HL-60 (cell line): Measurements from ENCODE around the gene PARL.

Experiments used
- POLR2AphosphoS5 ChIP-seq: IDR thresholded peaks from 2 replicates; pipeline ENCODE4 v1.6.1; 2012; ENCODE audit warnings: low read depth
- TF ChIP-seq, protein P1 (sequence below): IDR thresholded peaks from one replicate; pipeline ENCODE4 v1.5.1; 2011; ENCODE audit warnings: low read length, control low read depth, inconsistent platforms; ENCODE audit not compliant: insufficient read depth

DNA sequence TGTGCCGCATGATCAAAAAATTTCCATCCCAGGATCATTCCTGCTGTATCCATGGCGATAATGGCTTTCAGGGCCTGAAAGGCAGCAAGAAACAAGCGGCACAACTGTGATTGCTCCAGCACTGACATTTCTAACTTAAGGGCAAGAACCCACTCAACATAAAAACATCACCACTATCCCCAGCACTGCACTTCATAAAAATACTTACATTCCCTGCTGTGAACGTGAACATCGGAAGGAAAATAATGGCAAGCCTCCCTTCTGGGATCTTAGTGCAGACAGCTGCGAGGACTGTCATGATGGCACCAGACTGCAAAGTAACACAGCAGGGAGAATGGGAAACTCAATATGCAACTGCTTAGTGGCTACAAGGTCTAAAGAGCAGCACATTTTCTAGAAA lies 51.2 kb downstream of the PARL start:
- TF ChIP-seq, protein P1, sequence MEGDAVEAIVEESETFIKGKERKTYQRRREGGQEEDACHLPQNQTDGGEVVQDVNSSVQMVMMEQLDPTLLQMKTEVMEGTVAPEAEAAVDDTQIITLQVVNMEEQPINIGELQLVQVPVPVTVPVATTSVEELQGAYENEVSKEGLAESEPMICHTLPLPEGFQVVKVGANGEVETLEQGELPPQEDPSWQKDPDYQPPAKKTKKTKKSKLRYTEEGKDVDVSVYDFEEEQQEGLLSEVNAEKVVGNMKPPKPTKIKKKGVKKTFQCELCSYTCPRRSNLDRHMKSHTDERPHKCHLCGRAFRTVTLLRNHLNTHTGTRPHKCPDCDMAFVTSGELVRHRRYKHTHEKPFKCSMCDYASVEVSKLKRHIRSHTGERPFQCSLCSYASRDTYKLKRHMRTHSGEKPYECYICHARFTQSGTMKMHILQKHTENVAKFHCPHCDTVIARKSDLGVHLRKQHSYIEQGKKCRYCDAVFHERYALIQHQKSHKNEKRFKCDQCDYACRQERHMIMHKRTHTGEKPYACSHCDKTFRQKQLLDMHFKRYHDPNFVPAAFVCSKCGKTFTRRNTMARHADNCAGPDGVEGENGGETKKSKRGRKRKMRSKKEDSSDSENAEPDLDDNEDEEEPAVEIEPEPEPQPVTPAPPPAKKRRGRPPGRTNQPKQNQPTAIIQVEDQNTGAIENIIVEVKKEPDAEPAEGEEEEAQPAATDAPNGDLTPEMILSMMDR: no peak
- no peak for TF ChIP-seq POLR2AphosphoS5
